HepG2 (cell line): ENCODE results near the gene TBC1D10A. TPM values are rescaled to one million over a fixed set of nuclear protein-coding genes. Genes with fewer than 3 reads are reported as not detected.

ENCODE experiments used
- ARHGAP35 ChIP-seq: sonication (generic); formaldehyde crosslinking; IDR thresholded peaks from 2 replicates; pipeline ENCODE4 v1.9.0; 2022; ENCODE audit warnings: mild to moderate bottlenecking, inconsistent platforms, moderate library complexity, missing genetic modification reagents, borderline replicate concordance
- BRCA1 ChIP-seq: sonication (generic); formaldehyde crosslinking; IDR thresholded peaks from 2 replicates; pipeline ENCODE4 v1.4.0; 2020; ENCODE audit warnings: missing genetic modification reagents
- CENPX ChIP-seq: sonication (generic); formaldehyde crosslinking; IDR thresholded peaks from 2 replicates; pipeline ENCODE4 v1.9.0; 2021; ENCODE audit warnings: mild to moderate bottlenecking, missing genetic modification reagents, moderate library complexity
- CREB1 ChIP-seq, 2 experiments: fragments of 450-650 bp in 1 of 2; IDR thresholded peaks; 2 replicates each; pipeline ENCODE4 v1.6.1; 2016 to 2017; ENCODE audit warnings: control low read depth in 1 of 2, mild to moderate bottlenecking in 1 of 2, missing compliant biosample characterization in 1 of 2, missing genetic modification characterization in 1 of 2
- DMAP1 ChIP-seq: IDR thresholded peaks from 2 replicates; pipeline ENCODE4 v1.6.1; 2016
- HES4 ChIP-seq: sonication (generic); formaldehyde crosslinking; IDR thresholded peaks from 2 replicates; pipeline ENCODE4 v1.9.0; 2021; ENCODE audit warnings: mild to moderate bottlenecking, missing genetic modification reagents, borderline replicate concordance
- LCORL ChIP-seq, 2 experiments: fragments of 450-650 bp in 1 of 2; sonication (generic) in 1 of 2; formaldehyde crosslinking in 1 of 2; IDR thresholded peaks; 2 replicates each; pipeline versions ENCODE4 v1.5.0 to v1.6.1; 2017 to 2020; ENCODE audit warnings: antibody characterized with exemption in 1 of 2, missing genetic modification reagents in 1 of 2
- NBN ChIP-seq: fragments of 450-650 bp; conservative IDR thresholded peaks from 2 replicates; pipeline ENCODE4 v1.6.1; 2017
- NCOA1 ChIP-seq: sonication (generic); formaldehyde crosslinking; IDR thresholded peaks from 2 replicates; pipeline ENCODE4 v1.9.0; 2021; ENCODE audit warnings: missing genetic modification reagents
- ONECUT2 ChIP-seq: sonication (generic); formaldehyde crosslinking; IDR thresholded peaks from 2 replicates; pipeline ENCODE4 v1.4.0; 2020; ENCODE audit warnings: missing genetic modification reagents
- SOX13 ChIP-seq, 3 experiments: fragments of 450-650 bp in 1 of 3; sonication (generic) in 1 of 3; formaldehyde crosslinking in 1 of 3; IDR thresholded peaks in 2 of 3; conservative IDR thresholded peaks in 1 of 3; 2 replicates each; pipeline versions ENCODE4 v1.5.0 to v1.6.1; 2016 to 2020; ENCODE audit warnings: antibody characterized with exemption in 1 of 3, mild to moderate bottlenecking in 1 of 3, missing compliant biosample characterization in 1 of 3, missing genetic modification reagents in 1 of 3, moderate library complexity in 1 of 3
- SP4 ChIP-seq: sonication (generic); formaldehyde crosslinking; IDR thresholded peaks from 2 replicates; pipeline ENCODE4 v1.8.1; 2023; ENCODE audit warnings: mild to moderate bottlenecking, missing genetic modification reagents
- SRSF1 ChIP-seq: fragments of 200-400 bp; formaldehyde crosslinking; optimal IDR thresholded peaks from 2 replicates; pipeline ENCODE3; 2017; ENCODE audit warnings: mild to moderate bottlenecking, low read depth, low read length, moderate library complexity
- SRY ChIP-seq: sonication (generic); formaldehyde crosslinking; IDR thresholded peaks from 2 replicates; pipeline ENCODE4 v1.8.0; 2022; ENCODE audit warnings: mild to moderate bottlenecking, missing genetic modification reagents
- XBP1 ChIP-seq: sonication (generic); formaldehyde crosslinking; IDR thresholded peaks from 2 replicates; pipeline ENCODE4 v1.5.0; 2020; ENCODE audit warnings: missing genetic modification reagents
- ZC3H13 ChIP-seq: sonication (generic); formaldehyde crosslinking; IDR thresholded peaks from 2 replicates; pipeline ENCODE4 v1.8.1; 2023; ENCODE audit warnings: mild to moderate bottlenecking, missing genetic modification reagents, moderate library complexity
- ZMYM4 ChIP-seq: sonication (generic); formaldehyde crosslinking; IDR thresholded peaks from 2 replicates; pipeline ENCODE4 v1.8.1; 2023; ENCODE audit warnings: mild to moderate bottlenecking, missing genetic modification reagents
- ZNF263 ChIP-seq: sonication (generic); formaldehyde crosslinking; IDR thresholded peaks from 2 replicates; pipeline ENCODE4 v1.4.0; 2020; ENCODE audit warnings: missing genetic modification reagents
- ZNF44 ChIP-seq: sonication (generic); formaldehyde crosslinking; IDR thresholded peaks from 2 replicates; pipeline ENCODE4 v1.5.1; 2020; ENCODE audit warnings: mild to moderate bottlenecking, missing genetic modification reagents
- ZNF543 ChIP-seq: sonication (generic); formaldehyde crosslinking; IDR thresholded peaks from 2 replicates; pipeline ENCODE4 v1.4.0; 2020; ENCODE audit warnings: mild to moderate bottlenecking, missing genetic modification reagents
- ZNF572 ChIP-seq: sonication (generic); formaldehyde crosslinking; IDR thresholded peaks from 2 replicates; pipeline ENCODE4 v1.5.1; 2020; ENCODE audit warnings: mild to moderate bottlenecking, missing genetic modification reagents
- ZNF614 ChIP-seq: IDR thresholded peaks from 2 replicates; pipeline ENCODE4 v1.6.1; 2018; ENCODE audit warnings: missing biosample characterization, missing genetic modification reagents, inconsistent platforms, borderline replicate concordance
- ZNF619 ChIP-seq: sonication (generic); formaldehyde crosslinking; IDR thresholded peaks from 2 replicates; pipeline ENCODE4 v1.4.0; 2020; ENCODE audit warnings: mild to moderate bottlenecking, missing genetic modification reagents
- ZNF652 ChIP-seq: IDR thresholded peaks from 2 replicates; pipeline ENCODE4 v1.6.1; 2016; ENCODE audit warnings: low read depth, borderline replicate concordance
- ZNF747 ChIP-seq: sonication (generic); formaldehyde crosslinking; IDR thresholded peaks from 2 replicates; pipeline ENCODE4 v1.8.1; 2023; ENCODE audit warnings: missing genetic modification reagents, mild to moderate bottlenecking, borderline replicate concordance
- polyA plus RNA-seq, 8 experiments: library from polyadenylated mRNA; depleted of rRNA in 3 of 8; stranded (reverse) in 7 of 8; unstranded in 1 of 8; fragments of >200 nt; fragmentation: Illumina TruSeq in 4 of 8; extraction: Trizol in 4 of 8; gene quantifications; 2 replicates each; pipeline versions ENCODE4 v1.2.1 to v1.2.3, GENCODE V29; 2011 to 2016; ENCODE audit warnings: low read depth in 4 of 8, missing spikeins in 1 of 8, mixed read lengths in 1 of 8; ENCODE audit not compliant: insufficient read depth in 1 of 8
- total RNA-seq, 5 experiments: library from RNA; depleted of rRNA; stranded (reverse); fragments of >200 nt; fragmentation: Illumina TruSeq; extraction: Trizol; gene quantifications; 2 replicates each; pipeline ENCODE4 v1.2.3, GENCODE V29; 2016; ENCODE audit warnings: low read depth in 1 of 5
- TF ChIP-seq, protein P1 (sequence below): sonication (generic); formaldehyde crosslinking; IDR thresholded peaks from 2 replicates; pipeline ENCODE4 v1.4.0; 2020; ENCODE audit warnings: missing genetic modification reagents
- TF ChIP-seq, protein P2 (sequence below): sonication (generic); formaldehyde crosslinking; IDR thresholded peaks from 2 replicates; pipeline ENCODE4 v1.9.0; 2021; ENCODE audit warnings: missing genetic modification reagents, borderline replicate concordance

Gene TBC1D10A
- total and polyA plus RNA-seq, 2 of the 13 experiments (the other 11 are each of a cell fraction or from before 2014, with no cell fraction given) = 4.2 to 4.9 TPM

DNA sequence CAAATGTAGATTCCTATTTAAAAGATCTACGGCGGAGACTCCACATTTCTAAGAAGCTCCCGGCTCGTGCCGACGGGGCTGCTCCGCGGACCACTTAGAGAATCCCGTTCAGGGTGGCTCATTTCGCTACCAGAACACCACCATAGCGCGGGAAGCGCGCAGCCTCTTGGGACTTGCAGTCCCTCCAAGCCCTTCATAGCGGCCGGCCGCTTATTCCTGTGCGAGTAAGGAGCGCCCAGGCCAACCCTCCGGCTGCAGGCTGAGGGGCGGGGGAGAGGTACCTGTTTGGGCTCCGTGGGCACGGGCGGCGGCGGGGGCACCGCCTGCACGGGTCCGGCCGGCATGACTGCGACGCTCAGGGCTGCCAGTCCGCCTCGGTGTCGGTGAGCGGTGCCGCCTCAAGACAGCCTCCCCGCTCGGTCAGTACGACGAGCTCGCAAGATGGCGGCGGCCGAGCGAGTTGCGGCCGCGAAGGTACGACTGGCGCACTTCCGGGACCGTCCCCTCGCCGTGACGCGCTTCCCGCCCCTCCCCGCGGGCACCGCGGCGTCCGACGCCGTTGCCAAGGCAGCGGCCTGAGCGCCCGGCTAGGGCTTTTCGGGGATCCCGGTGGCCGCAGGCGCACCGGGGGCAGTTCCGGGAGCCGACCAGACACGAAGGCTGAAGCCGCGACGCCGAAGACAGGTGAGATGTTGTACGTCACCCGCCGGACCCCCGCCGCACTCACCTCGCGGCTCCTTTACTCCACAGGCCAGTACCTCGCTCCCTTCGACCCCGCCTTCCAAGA, 29.9 kb upstream of the TBC1D10A start, which contains the start of the genes CCDC157 and SF3A1 (continued):
- no peak for TF ChIP-seq ZC3H13 (CRISPR knock-in tag)
- peak; percentile 92 for TF ChIP-seq CREB1 (IDR thresholded peaks at IDR 0.05)
- TF ChIP-seq CREB1 (CRISPR knock-in tag; IDR thresholded peaks at IDR 0.05) = peak; percentile 89
- TF ChIP-seq ZNF572 (CRISPR knock-in tag) = no peak
- TF ChIP-seq SP4 (CRISPR knock-in tag) = peak; percentile 71; the same call in 1 of the 2 replicates
- TF ChIP-seq NCOA1 (CRISPR knock-in tag) = no peak; the same call in 1 of the 2 replicates
- 0 out of 2 replicates have a peak, but pooled peaks have one; percentile 27 for TF ChIP-seq ONECUT2 (CRISPR knock-in tag)
- no peak for TF ChIP-seq NBN
- peak; percentile 58 for TF ChIP-seq SRSF1
- TF ChIP-seq, protein P1, sequence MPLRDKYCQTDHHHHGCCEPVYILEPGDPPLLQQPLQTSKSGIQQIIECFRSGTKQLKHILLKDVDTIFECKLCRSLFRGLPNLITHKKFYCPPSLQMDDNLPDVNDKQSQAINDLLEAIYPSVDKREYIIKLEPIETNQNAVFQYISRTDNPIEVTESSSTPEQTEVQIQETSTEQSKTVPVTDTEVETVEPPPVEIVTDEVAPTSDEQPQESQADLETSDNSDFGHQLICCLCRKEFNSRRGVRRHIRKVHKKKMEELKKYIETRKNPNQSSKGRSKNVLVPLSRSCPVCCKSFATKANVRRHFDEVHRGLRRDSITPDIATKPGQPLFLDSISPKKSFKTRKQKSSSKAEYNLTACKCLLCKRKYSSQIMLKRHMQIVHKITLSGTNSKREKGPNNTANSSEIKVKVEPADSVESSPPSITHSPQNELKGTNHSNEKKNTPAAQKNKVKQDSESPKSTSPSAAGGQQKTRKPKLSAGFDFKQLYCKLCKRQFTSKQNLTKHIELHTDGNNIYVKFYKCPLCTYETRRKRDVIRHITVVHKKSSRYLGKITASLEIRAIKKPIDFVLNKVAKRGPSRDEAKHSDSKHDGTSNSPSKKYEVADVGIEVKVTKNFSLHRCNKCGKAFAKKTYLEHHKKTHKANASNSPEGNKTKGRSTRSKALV = peak; percentile 81
- no peak for TF ChIP-seq CENPX
- no peak for TF ChIP-seq XBP1
- TF ChIP-seq DMAP1 (CRISPR knock-in tag) = peak; percentile 95
- peak; percentile 73 for TF ChIP-seq ZNF619 (CRISPR knock-in tag)
- no peak for TF ChIP-seq LCORL (IDR thresholded peaks at IDR 0.05)
- peak; percentile 56 for TF ChIP-seq LCORL (CRISPR knock-in tag; IDR thresholded peaks at IDR 0.05)
- TF ChIP-seq ZNF614 = peak; percentile 60; the same call in 1 of the 2 replicates
- TF ChIP-seq, protein P2, sequence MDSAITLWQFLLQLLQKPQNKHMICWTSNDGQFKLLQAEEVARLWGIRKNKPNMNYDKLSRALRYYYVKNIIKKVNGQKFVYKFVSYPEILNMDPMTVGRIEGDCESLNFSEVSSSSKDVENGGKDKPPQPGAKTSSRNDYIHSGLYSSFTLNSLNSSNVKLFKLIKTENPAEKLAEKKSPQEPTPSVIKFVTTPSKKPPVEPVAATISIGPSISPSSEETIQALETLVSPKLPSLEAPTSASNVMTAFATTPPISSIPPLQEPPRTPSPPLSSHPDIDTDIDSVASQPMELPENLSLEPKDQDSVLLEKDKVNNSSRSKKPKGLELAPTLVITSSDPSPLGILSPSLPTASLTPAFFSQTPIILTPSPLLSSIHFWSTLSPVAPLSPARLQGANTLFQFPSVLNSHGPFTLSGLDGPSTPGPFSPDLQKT (CRISPR knock-in tag) = 0 out of 2 replicates have a peak, but pooled peaks have one; percentile 15
- peak; percentile 54; the same call in 1 of the 2 replicates for TF ChIP-seq ZMYM4
- no peak for TF ChIP-seq ZNF263 (CRISPR knock-in tag)
- peak; percentile 35; the same call in 1 of the 2 replicates for TF ChIP-seq SRY (CRISPR knock-in tag)
- TF ChIP-seq ZNF44 (CRISPR knock-in tag) = no peak
- peak; percentile 71; the same call in 1 of the 2 replicates for TF ChIP-seq BRCA1 (CRISPR knock-in tag)
- peak; percentile 58; the same call in 1 of the 2 replicates for TF ChIP-seq ARHGAP35 (CRISPR knock-in tag)
- TF ChIP-seq ZNF747 (CRISPR knock-in tag) = peak; percentile 51; the same call in 1 of the 2 replicates
- TF ChIP-seq ZNF652 (CRISPR knock-in tag) = no peak
- peak; percentile 85 for TF ChIP-seq HES4
- no peak; the same call in 1 of the 2 replicates for TF ChIP-seq ZNF543 (CRISPR knock-in tag)
- no peak for TF ChIP-seq SOX13 (IDR thresholded peaks at IDR 0.05)
- TF ChIP-seq SOX13 (CRISPR knock-in tag; conservative IDR thresholded peaks at IDR 0.05 in 1 of 2, IDR thresholded peaks at IDR 0.05 in 1 of 2) = peak in 1 of 2 experiments; percentile 32; a peak in 1 of 4 replicates
